Measurements from ENCODE around the gene RASSF5.

RASSF5 gene

GRCh38 chr1:206507284-206508129 lies at the start of gene RASSF5:
Gene RASSF5, plus strand, starts transcription at chr1:206507531. Its CDS starts 72 bp downstream, at chr1:206507603.
- DNase-seq (ENCODE audit: low read depth in 2 of 2), result peak; percentile 80 to 81

- DNase-seq (ENCODE audit: low read depth in 2 of 2), result no peak
Observed at GRCh38 chr1:206459703-206460102, 47.6 kb upstream of the RASSF5 start.

- DNase-seq (ENCODE audit: low read depth in 2 of 2), result no peak
Observed at GRCh38 chr1:206460836-206461426, 46.4 kb upstream of the RASSF5 start.

- peak; percentile 36 to 63 for DNase-seq (ENCODE audit: low read depth in 2 of 2)
Observed at GRCh38 chr1:206461602-206462455, 45.5 kb upstream of the RASSF5 start.

- DNase-seq (ENCODE audit: low read depth in 2 of 2), result no peak
Observed at GRCh38 chr1:206463137-206463536, 44.2 kb upstream of the RASSF5 start.

GRCh38 chr1:206463911-206464310 lies 43.4 kb upstream of the RASSF5 start:
- DNase-seq (ENCODE audit: low read depth in 2 of 2), result no peak

- no peak for DNase-seq (ENCODE audit: low read depth in 2 of 2)
Observed at GRCh38 chr1:206464456-206464964, 42.8 kb upstream of the RASSF5 start.

- DNase-seq (ENCODE audit: low read depth in 2 of 2), result no peak
Observed at GRCh38 chr1:206465951-206466350, 41.4 kb upstream of the RASSF5 start.

GRCh38 chr1:206466840-206467649 lies 40.3 kb upstream of the RASSF5 start:
- no peak for DNase-seq (ENCODE audit: low read depth in 2 of 2)

GRCh38 chr1:206467915-206468314 lies 39.4 kb upstream of the RASSF5 start:
- no peak for DNase-seq (ENCODE audit: low read depth in 2 of 2)

- no peak for DNase-seq (ENCODE audit: low read depth in 2 of 2)
Observed at GRCh38 chr1:206468571-206468970, 38.8 kb upstream of the RASSF5 start.

- no peak for DNase-seq (ENCODE audit: low read depth in 2 of 2)
Observed at GRCh38 chr1:206469411-206469932, 37.9 kb upstream of the RASSF5 start.

GRCh38 chr1:206469933-206470691 lies 37.2 kb upstream of the RASSF5 start, which contains the start of gene IKBKE:
Gene IKBKE, plus strand, starts transcription at chr1:206470476. Its CDS starts 2,752 bp downstream, at chr1:206473228.
- no peak for DNase-seq (ENCODE audit: low read depth in 2 of 2)

GRCh38 chr1:206470692-206471414 lies 36.5 kb upstream of the RASSF5 start:
- DNase-seq (ENCODE audit: low read depth in 2 of 2), result peak; percentile 36 to 44

GRCh38 chr1:206471415-206471801 lies 35.9 kb upstream of the RASSF5 start:
- no peak for DNase-seq (ENCODE audit: low read depth in 2 of 2)

GRCh38 chr1:206472024-206472423 lies 35.3 kb upstream of the RASSF5 start:
- DNase-seq (ENCODE audit: low read depth in 2 of 2), result no peak

- DNase-seq (ENCODE audit: low read depth in 2 of 2), result no peak
Observed at GRCh38 chr1:206472454-206472853, 34.9 kb upstream of the RASSF5 start.

GRCh38 chr1:206472886-206473285 lies 34.4 kb upstream of the RASSF5 start:
- no peak for DNase-seq (ENCODE audit: low read depth in 2 of 2)

GRCh38 chr1:206476058-206476457 lies 31.3 kb upstream of the RASSF5 start:
- DNase-seq (ENCODE audit: low read depth in 2 of 2), result no peak
